Neutrophil (primary cell): Measurements from ENCODE around the gene GMEB2.
A peak's percentile ranks its signal among the peaks of the same experiment; 100 is the strongest.

Source experiments
- H3K27ac ChIP-seq: fragments of 200-600 bp; sonication (generic); 2 replicates; pipeline ENCODE4 v1.5.1; 2016; ENCODE audit warnings: mild to moderate bottlenecking, moderate library complexity
- H3K27me3 ChIP-seq: fragments of 200-600 bp; sonication (generic); 2 replicates; pipeline ENCODE4 v1.6.0; 2016; ENCODE audit warnings: mild to moderate bottlenecking
- H3K36me3 ChIP-seq: fragments of 200-600 bp; sonication (generic); 2 replicates; pipeline ENCODE4 v1.5.1; 2017
- H3K4me1 ChIP-seq, 2 experiments: fragments of 200-600 bp in 1 of 2; sonication (generic) in 1 of 2; 1 replicate in 1 of 2; 2 replicates in 1 of 2; pipeline versions ENCODE4 v1.5.1 to v1.6.1; 2013 to 2016; ENCODE audit warnings: low read depth in 1 of 2, low read length in 1 of 2, mild to moderate bottlenecking in 1 of 2, moderate library complexity in 1 of 2; ENCODE audit not compliant: control insufficient read depth in 1 of 2, insufficient read depth in 1 of 2
- H3K4me3 ChIP-seq, 2 experiments: fragments of 200-600 bp in 1 of 2; sonication (generic) in 1 of 2; 1 replicate in 1 of 2; 2 replicates in 1 of 2; pipeline ENCODE4 v1.5.1; 2013 to 2016; ENCODE audit warnings: low read depth in 1 of 2, low read length in 1 of 2, mild to moderate bottlenecking in 1 of 2, moderate library complexity in 1 of 2
- H3K9me3 ChIP-seq: fragments of 200-600 bp; sonication (generic); 2 replicates; pipeline ENCODE4 v1.5.1; 2016
- TF ChIP-seq, protein P1 (sequence below): fragments of 200-600 bp; sonication (generic); IDR thresholded peaks from 2 replicates; pipeline ENCODE4 v1.5.1; 2016; ENCODE audit warnings: antibody characterized with exemption

The GMEB2 gene

DNA sequence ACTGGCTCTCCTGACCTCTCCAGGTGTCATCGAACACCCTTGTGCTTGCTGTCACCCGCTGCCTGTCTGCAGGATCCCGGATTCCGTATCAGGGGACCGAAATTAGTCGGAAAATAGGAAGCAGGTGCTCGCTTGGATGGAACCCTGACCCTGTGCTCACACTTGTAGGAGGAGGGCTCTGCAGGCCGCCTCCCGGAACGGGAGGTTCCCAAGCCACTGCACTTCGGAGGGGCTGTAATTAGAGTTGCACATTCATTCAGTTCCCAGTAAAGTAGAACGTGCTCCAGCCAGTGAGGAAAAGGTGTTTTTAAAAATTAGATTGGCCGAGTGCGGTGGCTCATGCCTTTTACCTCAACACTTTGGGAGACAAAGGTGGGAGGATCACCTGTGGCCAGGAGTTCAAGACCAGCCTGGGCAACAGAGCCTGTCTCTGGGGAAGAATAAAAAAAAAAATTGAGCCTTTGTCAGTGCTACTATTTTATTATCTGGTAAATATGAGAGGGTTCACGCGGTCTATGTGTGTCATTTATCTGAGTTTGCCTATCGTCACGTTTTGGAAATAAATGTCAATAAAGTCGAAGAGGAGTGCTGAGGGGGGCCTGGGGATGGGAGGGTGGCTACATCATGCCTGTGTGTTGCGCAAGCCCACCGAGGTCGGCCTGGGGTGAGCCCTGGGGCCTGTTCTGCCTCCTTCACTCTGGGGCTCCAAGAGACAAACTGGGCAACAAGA, 1.5 kb upstream of the GMEB2 start:
- no peaks in the 10 kb centered on the region for H3K27me3 ChIP-seq
- H3K27ac ChIP-seq: peak overlapping the region; percentile 97
- no peaks in the 10 kb centered on the region for H3K9me3 ChIP-seq
- peak overlapping the region; percentile 95 to 100 for H3K4me3 ChIP-seq
- TF ChIP-seq, protein P1, sequence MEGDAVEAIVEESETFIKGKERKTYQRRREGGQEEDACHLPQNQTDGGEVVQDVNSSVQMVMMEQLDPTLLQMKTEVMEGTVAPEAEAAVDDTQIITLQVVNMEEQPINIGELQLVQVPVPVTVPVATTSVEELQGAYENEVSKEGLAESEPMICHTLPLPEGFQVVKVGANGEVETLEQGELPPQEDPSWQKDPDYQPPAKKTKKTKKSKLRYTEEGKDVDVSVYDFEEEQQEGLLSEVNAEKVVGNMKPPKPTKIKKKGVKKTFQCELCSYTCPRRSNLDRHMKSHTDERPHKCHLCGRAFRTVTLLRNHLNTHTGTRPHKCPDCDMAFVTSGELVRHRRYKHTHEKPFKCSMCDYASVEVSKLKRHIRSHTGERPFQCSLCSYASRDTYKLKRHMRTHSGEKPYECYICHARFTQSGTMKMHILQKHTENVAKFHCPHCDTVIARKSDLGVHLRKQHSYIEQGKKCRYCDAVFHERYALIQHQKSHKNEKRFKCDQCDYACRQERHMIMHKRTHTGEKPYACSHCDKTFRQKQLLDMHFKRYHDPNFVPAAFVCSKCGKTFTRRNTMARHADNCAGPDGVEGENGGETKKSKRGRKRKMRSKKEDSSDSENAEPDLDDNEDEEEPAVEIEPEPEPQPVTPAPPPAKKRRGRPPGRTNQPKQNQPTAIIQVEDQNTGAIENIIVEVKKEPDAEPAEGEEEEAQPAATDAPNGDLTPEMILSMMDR: no peak
- peaks cover 4% of the 10 kb centered on the region for H3K36me3 ChIP-seq
- H3K4me1 ChIP-seq: peaks cover 42% of the 10 kb centered on the region in 2 experiments

DNA sequence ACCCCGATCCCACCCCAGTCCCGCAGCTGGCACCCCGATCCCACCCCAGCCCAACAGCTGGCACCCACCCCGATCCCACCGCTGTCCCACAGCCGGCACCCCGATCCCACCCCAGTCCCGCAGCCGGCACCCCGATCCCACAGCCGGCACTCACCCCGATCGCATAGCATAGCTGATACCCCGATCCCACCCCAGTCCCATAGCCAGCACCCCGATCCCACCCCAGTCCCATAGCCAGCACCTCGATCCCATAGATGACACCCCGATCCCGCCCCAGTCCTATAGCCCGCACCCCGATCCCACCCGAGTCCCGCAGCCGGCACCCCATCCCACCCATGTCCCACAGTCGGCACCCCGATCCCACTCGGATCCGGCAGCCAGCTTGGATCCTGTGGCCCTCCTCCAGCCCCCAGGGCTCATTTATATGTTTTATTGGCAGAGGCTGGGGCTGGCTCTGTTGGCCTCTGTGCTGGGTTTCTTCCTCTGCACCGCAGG, 897 bp upstream of the GMEB2 start:
- peak overlapping the region; percentile 95 to 100 for H3K4me3 ChIP-seq

DNA sequence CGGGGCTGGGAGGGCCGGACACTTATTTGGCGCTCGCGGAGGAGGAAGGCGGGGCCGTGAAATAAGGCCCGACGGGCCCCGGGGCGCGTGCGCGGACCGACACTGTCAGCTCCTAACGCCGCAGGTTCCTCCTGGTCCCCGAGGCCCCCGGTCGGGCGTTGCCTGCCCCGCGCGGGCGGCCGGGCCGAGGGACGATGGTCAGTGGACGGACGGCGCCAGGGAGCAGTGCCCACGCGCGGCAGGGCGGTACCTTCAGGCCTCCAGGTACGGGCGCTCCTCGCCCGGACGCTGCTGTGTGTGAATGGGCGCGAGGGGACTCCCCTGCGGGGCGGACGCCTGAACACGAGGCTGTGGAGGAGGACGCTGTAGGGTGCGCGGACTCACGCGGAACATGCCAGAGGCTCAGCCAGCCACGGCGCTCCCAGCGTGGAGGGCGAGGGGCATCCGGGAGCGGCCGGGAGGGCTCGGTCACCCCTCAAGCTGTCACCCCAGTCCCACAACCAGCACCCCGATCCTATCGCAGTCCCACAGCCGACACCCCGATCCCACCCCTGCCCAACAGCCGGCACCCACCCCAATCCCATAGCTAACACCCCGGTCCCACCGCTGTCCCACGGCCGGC, 339 bp upstream of the GMEB2 start:
- Histone ChIP-seq H3K36me3 (peaks cover 4% of the 10 kb centered on the region), H3K4me1 (peaks cover 30 to 32% of the 10 kb centered on the region in 2 experiments), H3K27ac (peak overlapping the region; percentile 97), H3K4me3 (peak overlapping the region; percentile 95 to 100), H3K27me3 (no peaks in the 10 kb centered on the region), H3K9me3 (no peaks in the 10 kb centered on the region)
- TF ChIP-seq, protein P1: peak; percentile 43

More for the DNA sequence above, 897 bp upstream of the GMEB2 start:
- no peaks in the 10 kb centered on the region for H3K27me3 ChIP-seq
- peaks cover 35 to 36% of the 10 kb centered on the region in 2 experiments for H3K4me1 ChIP-seq
- H3K27ac ChIP-seq: peak overlapping the region; percentile 97
- TF ChIP-seq, protein P1: no peak
- H3K9me3 ChIP-seq: no peaks in the 10 kb centered on the region
- H3K36me3 ChIP-seq: peaks cover 4% of the 10 kb centered on the region

DNA sequence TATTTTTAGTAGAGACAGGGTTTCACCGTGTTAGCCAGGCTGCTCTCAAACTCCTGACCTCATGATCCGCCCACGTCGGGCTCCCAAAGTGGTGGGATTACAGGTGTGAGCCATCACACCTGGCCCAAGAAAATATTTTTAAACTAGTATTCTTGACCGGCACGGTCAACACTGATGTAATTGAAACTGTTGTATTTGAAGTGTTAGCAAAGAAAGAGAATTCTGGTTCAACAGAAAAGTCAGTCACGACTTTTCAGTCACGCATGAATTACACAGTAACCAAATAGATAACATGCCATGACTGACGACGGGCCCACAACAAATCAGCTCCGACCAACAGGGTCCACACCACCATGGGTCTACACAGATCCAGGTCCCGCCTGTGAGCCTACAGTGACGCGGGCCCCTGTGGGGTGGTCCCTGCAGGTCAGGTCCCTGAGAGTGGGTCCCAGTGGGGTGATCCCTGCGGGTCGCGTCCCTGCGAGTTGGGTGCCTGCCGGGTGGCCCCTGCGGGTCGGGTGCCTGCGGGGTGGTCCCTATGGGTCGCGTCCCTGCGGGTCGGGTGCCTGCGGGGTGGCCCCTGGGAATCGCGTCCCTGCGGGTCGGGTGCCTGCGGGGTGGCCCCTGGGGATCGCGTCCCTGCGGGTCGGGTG, 1.0 kb downstream of the GMEB2 start:
- Histone ChIP-seq H3K4me1 (peaks cover 29 to 32% of the 10 kb centered on the region in 2 experiments), H3K27me3 (no peaks in the 10 kb centered on the region), H3K36me3 (peaks cover 3% of the 10 kb centered on the region), H3K4me3 (peak overlapping the region; percentile 74 to 95), H3K9me3 (no peaks in the 10 kb centered on the region), H3K27ac (peak overlapping the region; percentile 97)
- TF ChIP-seq, protein P1: no peak

DNA sequence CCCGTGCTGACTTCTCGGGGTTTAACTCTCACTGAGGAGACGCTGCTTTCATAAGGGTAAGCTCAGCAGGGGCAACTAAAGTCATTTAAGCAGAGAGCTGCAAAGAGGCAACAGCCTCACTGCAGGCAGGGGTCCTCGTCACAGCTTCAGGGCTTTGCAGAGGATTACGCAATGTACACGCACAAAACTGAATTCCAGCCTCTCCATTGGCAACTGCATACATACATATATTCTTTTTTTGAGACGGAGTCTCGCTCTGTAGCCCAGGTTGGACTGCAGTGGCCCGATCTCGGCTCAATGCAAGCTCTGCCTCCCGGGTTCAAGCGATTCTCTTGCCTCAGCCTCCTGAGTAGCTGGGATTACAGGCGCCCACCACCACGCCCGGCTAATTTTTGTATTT, 2.4 kb downstream of the GMEB2 start:
- TF ChIP-seq, protein P1: no peak
- no peak overlapping the region for H3K4me3 ChIP-seq
- H3K27ac ChIP-seq: no peak overlapping the region
- H3K4me1 ChIP-seq: peaks cover 26 to 29% of the 10 kb centered on the region in 2 experiments
- H3K27me3 ChIP-seq: no peaks in the 10 kb centered on the region
- no peaks in the 10 kb centered on the region for H3K9me3 ChIP-seq
- H3K36me3 ChIP-seq: peaks cover 2% of the 10 kb centered on the region
